Measurements from ENCODE around the gene MCF2L.

The MCF2L gene

GRCh38 chr13:112965573-112966115 is 3.4 kb upstream of the MCF2L start:
- no peak for DNase-seq (ENCODE audit: low read depth)

GRCh38 chr13:112966776-112967175 is 2.2 kb upstream of the MCF2L start:
- DNase-seq (ENCODE audit: low read depth): no peak

- no peak for DNase-seq (ENCODE audit: low read depth)
These were observed 1.2 kb upstream of the MCF2L start for GRCh38 chr13:112967686-112968379.

DNA sequence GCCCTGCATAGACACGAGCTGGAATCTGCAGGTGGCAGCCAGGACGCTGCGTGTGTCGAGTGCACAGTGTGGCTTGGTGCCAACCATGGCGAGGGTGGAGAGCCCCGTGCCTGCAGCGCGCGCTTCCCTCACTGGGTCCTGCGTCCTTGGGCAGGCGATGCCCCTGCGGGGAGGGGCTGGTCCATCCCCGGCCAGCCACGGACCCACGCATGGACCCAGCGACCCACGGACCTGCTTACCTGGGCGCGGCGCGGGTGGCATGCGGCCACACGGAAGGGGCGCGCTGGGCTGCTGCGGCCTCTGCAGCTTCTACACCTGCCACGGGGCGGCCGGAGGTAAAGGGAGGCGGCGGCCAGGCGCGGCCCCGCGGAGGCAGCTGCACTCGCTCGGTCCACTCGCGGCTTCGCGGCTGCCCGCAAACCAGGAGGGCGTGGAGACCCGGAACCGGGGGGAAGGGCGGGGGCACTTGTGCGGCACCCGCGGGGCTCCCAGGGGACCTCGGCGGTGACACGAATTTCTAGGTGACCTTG is 569 bp upstream of the MCF2L start:
- no peak for DNase-seq (ENCODE audit: low read depth)

DNA sequence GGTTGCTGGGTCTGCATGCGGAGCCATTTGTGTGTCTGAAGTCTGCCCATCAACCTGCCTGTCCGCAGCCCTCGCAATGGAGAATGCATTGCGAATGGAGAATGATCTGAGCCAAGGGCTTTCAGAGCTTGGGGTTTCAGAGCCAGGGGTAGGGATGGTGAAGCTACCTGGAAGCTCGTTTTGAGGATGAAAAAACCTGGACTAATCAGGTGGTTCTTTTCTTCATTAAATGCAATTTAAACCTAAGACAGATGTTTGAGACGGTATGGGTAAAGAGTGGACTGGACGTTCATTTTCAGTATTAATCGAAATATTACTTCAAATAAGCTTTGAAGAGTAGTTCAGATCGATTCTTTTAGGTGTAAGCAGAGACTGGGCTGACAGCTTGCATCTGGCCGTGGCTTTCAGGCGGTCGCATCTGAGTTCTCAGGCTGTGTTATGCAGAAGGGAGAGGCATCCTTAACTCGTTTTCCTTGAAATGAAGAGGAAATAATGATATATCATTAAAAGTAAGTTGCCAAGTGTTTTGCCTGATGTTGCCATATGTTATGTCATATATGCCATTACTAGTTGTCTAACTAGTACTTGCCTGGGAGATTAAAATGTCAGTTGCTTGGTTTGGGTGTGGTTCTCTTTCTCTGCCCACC is 801 bp downstream of the MCF2L start:
- DNase-seq (ENCODE audit: low read depth): no peak

- DNase-seq (ENCODE audit: low read depth): no peak
These were observed 1.7 kb downstream of the MCF2L start for GRCh38 chr13:112970552-112971287.

DNA sequence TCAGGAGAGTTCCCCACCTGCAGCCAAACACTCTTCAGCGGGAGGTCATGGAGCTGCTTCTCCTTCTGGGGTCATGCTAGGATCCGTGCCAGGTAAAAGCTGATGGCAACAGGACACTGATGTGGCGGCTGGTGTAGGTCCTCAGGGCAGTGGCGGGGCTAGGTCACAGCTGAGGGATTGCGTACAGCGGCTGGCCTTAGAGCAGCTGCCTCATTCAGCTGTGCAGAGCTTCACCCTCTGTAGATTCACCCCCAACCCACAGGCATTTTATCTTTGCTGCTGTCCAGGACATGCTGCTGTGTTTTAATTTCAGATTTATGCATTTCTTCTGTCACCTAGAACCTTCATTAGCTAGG is 2.3 kb downstream of the MCF2L start:
- DNase-seq (ENCODE audit: low read depth): no peak

- no peak for DNase-seq (ENCODE audit: low read depth)
These were observed 3.2 kb downstream of the MCF2L start for GRCh38 chr13:112972258-112972657.

DNA sequence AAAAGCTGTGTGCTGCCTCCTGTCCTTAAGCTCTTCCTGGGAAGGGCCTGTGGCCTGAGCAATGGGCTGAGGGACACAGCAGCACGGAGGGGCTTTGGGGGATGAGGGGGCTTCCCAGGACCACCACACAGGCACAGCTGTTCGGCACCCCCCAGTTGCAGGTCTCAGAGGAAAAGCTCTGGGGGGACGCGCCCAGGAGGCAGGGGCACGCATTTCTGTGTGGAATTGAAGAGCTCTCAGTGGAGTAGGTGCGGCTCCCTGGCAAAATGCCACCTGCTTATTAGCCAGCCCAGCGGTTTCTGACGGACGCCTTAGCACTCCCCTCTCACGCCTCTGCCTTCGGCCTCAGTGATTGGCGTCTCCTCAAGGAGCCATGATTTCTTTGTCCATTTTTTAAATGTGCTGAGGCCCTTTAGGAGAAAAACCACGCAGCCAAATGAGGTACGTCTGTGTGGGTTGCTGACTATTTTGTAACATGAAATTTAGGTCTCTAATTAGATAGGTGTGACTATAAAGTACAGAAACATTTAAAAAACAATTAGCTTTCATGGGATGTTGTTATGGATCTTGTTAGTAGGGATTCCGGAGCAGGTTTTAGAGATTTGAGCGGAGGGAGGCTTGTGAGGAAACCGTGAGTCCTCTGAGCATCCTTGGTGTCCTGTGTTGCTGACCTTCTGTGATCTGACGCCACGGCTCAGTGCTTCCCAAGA is 4.0 kb downstream of the MCF2L start:
- no peak for DNase-seq (ENCODE audit: low read depth)

DNA sequence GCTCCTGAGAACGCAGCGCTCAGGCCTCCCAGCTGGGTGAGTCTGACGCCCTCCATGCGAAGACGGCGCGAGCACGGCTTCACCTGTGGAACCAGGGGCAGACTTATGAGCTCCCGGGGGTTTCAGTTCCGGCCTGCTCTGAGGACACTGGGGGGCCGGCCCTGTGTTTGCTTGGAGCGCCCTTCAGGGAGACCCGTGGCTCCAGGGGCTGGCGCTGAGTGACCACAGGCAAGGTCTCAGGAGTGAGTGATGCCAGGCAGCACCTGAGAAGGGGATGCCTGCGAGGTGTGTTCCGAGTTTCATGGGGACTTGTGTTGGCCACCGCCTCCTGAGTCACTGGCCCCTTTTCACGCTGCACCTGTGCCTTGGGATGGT is 4.5 kb downstream of the MCF2L start:
- no peak for DNase-seq (ENCODE audit: low read depth)

GRCh38 chr13:112974125-112974524 is 5.1 kb downstream of the MCF2L start:
- DNase-seq (ENCODE audit: low read depth): no peak

GRCh38 chr13:112974671-112975070 is 5.7 kb downstream of the MCF2L start:
- DNase-seq (ENCODE audit: low read depth): no peak

- DNase-seq (ENCODE audit: low read depth): no peak
These were observed 6.5 kb downstream of the MCF2L start for GRCh38 chr13:112975401-112975939.

- no peak for DNase-seq (ENCODE audit: low read depth)
These were observed 7.5 kb downstream of the MCF2L start for GRCh38 chr13:112976526-112976925.

- DNase-seq (ENCODE audit: low read depth): no peak
These were observed 8.1 kb downstream of the MCF2L start for GRCh38 chr13:112977091-112977490.

- DNase-seq (ENCODE audit: low read depth): no peak
These were observed 8.5 kb downstream of the MCF2L start for GRCh38 chr13:112977525-112977924.

DNA sequence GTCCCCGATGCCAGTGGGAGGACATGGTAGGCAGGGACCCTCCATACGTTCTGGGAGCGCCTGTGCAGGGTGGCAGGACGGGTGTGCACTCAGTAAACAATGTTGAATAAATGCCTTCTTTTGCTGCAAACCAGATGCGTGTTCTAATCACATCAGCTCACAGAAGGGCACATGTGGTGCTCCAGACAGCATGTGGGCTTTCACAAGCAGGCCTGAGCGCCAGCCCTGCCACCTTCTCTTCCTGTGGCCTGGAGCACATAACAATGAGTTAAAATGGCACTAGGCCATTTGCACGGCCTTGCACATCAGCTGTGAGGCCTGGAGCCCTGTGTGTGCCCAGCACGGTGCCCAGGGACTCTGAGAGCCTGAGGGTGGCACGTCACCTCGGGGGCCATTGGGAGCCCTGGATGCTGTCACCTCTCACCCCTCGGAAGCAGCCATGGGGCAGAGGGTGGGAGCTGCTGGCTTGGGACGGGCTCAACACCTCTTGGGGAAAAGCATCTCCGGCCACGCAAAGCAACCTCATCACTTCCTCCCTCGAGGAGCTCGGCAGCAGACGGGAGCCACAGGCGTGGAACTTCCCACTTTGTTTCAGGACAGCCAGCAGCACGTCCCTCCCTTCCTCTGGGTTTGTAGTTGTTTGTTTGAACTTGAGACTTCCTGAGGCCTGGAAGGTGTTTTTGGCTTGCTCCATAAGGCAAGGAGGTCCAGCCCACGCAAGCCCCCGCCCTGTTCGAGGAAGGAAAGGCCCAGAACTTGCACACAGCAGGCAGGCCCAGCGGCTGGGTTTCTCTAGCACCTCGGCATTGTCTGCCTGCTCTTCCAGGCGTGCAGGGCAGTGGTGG is 9.8 kb downstream of the MCF2L start:
- DNase-seq (ENCODE audit: low read depth): no peak

- DNase-seq (ENCODE audit: low read depth): no peak
These were observed 10.4 kb downstream of the MCF2L start for GRCh38 chr13:112979406-112979902.

- DNase-seq (ENCODE audit: low read depth): no peak
These were observed 11.4 kb downstream of the MCF2L start for GRCh38 chr13:112980434-112980833.

- no peak for DNase-seq (ENCODE audit: low read depth)
These were observed 12.4 kb downstream of the MCF2L start for GRCh38 chr13:112981451-112981850.

All from HS-27A (cell line).